ENCODE data around the gene FXR2. TPM values are rescaled to one million over a fixed set of nuclear protein-coding genes. Genes with fewer than 3 reads are reported as not detected.
A peak's percentile ranks its signal among the peaks of the same experiment; 100 is the strongest.

Gene FXR2
- total and polyA plus RNA-seq, 10 of the 15 experiments (the other 5 are each of a cell fraction or from before 2014, with no cell fraction given) = 1.6 to 33.3 (median 22.0) TPM

- TF ChIP-seq TCF3 (IDR thresholded peaks at IDR 0.05; ENCODE audit: borderline replicate concordance, insufficient read depth, low read depth, low read length) (no peak), NR2C1 (IDR thresholded peaks at IDR 0.05) (no peak), ATF7 (IDR thresholded peaks at IDR 0.05; ENCODE audit: low read depth) (peak; percentile 63), ZBTB4 (CRISPR knock-in tag; IDR thresholded peaks at IDR 0.05) (no peak), KDM1A (IDR thresholded peaks at IDR 0.05; ENCODE audit: borderline replicate concordance) (no peak), BACH1 (IDR thresholded peaks at IDR 0.05; ENCODE audit: borderline replicate concordance) (no peak), WRNIP1 (IDR thresholded peaks at IDR 0.05; ENCODE audit: borderline replicate concordance, low read depth, low read length) (no peak), ZNF274 (IDR thresholded peaks at IDR 0.05; ENCODE audit: insufficient read depth, insufficient read length) (no peak), FOXM1 (IDR thresholded peaks at IDR 0.05; ENCODE audit: low read depth, low read length) (0 out of 2 replicates have a peak, but pooled peaks have one; percentile 18), ZNF217 (IDR thresholded peaks at IDR 0.05) (no peak), CREM (IDR thresholded peaks at IDR 0.05; ENCODE audit: low read depth) (no peak), BRCA1 (IDR thresholded peaks at IDR 0.05; ENCODE audit: low read depth, low read length) (no peak), ATF3 (IDR thresholded peaks at IDR 0.05; ENCODE audit: borderline replicate concordance, extremely low read depth, low read depth, low read length) (no peak), HDAC6 (IDR thresholded peaks at IDR 0.05; ENCODE audit: unreplicated experiment) (no peak), ESRRA (IDR thresholded peaks at IDR 0.05; ENCODE audit: low read length) (no peak), ZNF687 (IDR thresholded peaks at IDR 0.05) (peak; percentile 85; the same call in 1 of the 2 replicates), SPI1 (IDR thresholded peaks at IDR 0.05; ENCODE audit: borderline replicate concordance, insufficient read depth, low read depth, low read length) (peak; percentile 82)
- TF ChIP-seq, protein P1, sequence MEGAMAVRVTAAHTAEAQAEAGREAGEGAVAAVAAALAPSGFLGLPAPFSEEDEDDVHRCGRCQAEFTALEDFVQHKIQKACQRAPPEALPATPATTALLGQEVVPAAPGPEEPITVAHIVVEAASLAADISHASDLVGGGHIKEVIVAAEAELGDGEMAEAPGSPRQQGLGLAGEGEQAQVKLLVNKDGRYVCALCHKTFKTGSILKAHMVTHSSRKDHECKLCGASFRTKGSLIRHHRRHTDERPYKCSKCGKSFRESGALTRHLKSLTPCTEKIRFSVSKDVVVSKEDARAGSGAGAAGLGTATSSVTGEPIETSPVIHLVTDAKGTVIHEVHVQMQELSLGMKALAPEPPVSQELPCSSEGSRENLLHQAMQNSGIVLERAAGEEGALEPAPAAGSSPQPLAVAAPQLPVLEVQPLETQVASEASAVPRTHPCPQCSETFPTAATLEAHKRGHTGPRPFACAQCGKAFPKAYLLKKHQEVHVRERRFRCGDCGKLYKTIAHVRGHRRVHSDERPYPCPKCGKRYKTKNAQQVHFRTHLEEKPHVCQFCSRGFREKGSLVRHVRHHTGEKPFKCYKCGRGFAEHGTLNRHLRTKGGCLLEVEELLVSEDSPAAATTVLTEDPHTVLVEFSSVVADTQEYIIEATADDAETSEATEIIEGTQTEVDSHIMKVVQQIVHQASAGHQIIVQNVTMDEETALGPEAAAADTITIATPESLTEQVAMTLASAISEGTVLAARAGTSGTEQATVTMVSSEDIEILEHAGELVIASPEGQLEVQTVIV (IDR thresholded peaks at IDR 0.05; ENCODE audit: borderline replicate concordance, partially characterized antibody) = no peak
- TF ChIP-seq, protein P2, sequence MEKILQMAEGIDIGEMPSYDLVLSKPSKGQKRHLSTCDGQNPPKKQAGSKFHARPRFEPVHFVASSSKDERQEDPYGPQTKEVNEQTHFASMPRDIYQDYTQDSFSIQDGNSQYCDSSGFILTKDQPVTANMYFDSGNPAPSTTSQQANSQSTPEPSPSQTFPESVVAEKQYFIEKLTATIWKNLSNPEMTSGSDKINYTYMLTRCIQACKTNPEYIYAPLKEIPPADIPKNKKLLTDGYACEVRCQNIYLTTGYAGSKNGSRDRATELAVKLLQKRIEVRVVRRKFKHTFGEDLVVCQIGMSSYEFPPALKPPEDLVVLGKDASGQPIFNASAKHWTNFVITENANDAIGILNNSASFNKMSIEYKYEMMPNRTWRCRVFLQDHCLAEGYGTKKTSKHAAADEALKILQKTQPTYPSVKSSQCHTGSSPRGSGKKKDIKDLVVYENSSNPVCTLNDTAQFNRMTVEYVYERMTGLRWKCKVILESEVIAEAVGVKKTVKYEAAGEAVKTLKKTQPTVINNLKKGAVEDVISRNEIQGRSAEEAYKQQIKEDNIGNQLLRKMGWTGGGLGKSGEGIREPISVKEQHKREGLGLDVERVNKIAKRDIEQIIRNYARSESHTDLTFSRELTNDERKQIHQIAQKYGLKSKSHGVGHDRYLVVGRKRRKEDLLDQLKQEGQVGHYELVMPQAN (conservative IDR thresholded peaks at IDR 0.05) = no peak
Measured at GRCh38 chr17:7552621-7553051, 62.1 kb downstream of the FXR2 start (continued).
